Left lung (tissue), 10 donors: Measurements from ENCODE around the gene ARHGAP28. TPM values are rescaled to one million over a fixed set of nuclear protein-coding genes. Genes with fewer than 3 reads are reported as not detected.

ENCODE experiments used
- ATAC-seq: fragments of 200-7000 bp; cut with Tn5 transposase; one replicate; pipeline ENCODE4 v1.9.1; 2020; ENCODE audit warnings: moderate library complexity
- DNase-seq, 4 donors: peaks; one replicate each; pipeline ENCODE4 v3.0.0-alpha.2; 2013 to 2020
- H3K27ac ChIP-seq, 2 donors: fragments of 200-600 bp; sonication (generic) in 1 of 2; one replicate each; pipeline versions ENCODE4 v1.5.0 to v1.8.0; 2020 to 2021
- H3K27me3 ChIP-seq, 2 donors: fragments of 200-600 bp; sonication (generic) in 1 of 2; one replicate each; pipeline versions ENCODE4 v1.5.0 to v1.8.0; 2020 to 2021
- H3K36me3 ChIP-seq, 2 donors: fragments of 200-600 bp; sonication (generic) in 1 of 2; one replicate each; pipeline versions ENCODE4 v1.5.0 to v1.8.0; 2020 to 2021
- H3K4me1 ChIP-seq, 2 donors: fragments of 200-600 bp; one replicate each; pipeline ENCODE4 v1.8.0; 2021
- H3K4me3 ChIP-seq, 2 donors: fragments of 200-600 bp; sonication (generic) in 1 of 2; one replicate each; pipeline versions ENCODE4 v1.5.0 to v1.8.0; 2020 to 2021; ENCODE audit warnings: mild to moderate bottlenecking in 1 of 2
- H3K9me3 ChIP-seq, 2 donors: fragments of 200-600 bp; sonication (generic) in 1 of 2; one replicate each; pipeline versions ENCODE4 v1.5.0 to v1.8.0; 2020 to 2021
- intact Hi-C, 2 donors: fragments of 100-400 bp; cut with DNase I; formaldehyde crosslinking; loops; one replicate each; pipeline versions ENCODE4 v1.11.2 to v1.14.2; 2022
- polyA plus RNA-seq, 6 donors: library from polyadenylated mRNA; unstranded; fragments of 120-200 nt; gene quantifications; one replicate each; pipeline ENCODE4 v1.2.1, GENCODE V29; 2013; ENCODE audit not compliant: insufficient read length in 6 of 6
- total RNA-seq, 2 donors: library from RNA; stranded (reverse); fragmentation: NEBNext Ultra II Directional; extraction: Animal tissue kit (Norgen Biotek cat#: 25700); gene quantifications; one replicate each; pipeline ENCODE4 v1.2.1, GENCODE V29; 2021
- TF ChIP-seq, protein P1 (sequence below), 2 donors: fragments of 200-600 bp; sonication (generic) in 1 of 2; IDR thresholded peaks; one replicate each; pipeline versions ENCODE4 v1.5.0 to v1.8.0; 2021; ENCODE audit warnings: antibody characterized with exemption in 2 of 2
- donor health status: DM: no; HTN: yes; CAD: no.
- donor health status: DM: no; HTN: no; CAD: no.

Gene ARHGAP28
- total and polyA plus RNA-seq, 8 donors, result 16.6 to 262 (median 208) TPM

DNA sequence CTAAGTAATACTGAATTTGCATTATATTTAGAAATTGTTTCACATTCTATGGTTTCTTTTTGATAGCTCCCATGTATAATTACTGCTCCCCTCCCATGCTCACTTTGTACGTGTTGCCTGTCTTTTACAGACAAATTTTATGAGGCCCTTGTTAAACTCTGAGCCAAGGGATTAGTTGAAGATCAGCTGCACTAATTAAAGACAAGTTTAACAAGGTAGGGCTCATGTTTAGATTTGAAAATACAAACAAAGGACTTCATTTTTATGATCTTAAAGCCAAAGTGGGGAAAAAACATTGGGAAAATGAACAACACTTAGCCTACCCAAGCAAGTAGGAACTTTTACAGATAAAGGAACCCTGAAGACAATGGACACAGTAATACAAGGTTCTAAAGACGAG is 46.2 kb downstream of the ARHGAP28 start:
- intact Hi-C loops, result no loop called here
- Histone ChIP-seq H3K9me3 (no peaks in the 10 kb centered on the region), H3K4me1 (no peaks in the 10 kb centered on the region), H3K4me3 (no peak overlapping the region), H3K27me3 (no peaks in the 10 kb centered on the region), H3K36me3 (no peaks in the 10 kb centered on the region), H3K27ac (no peak overlapping the region)
- ATAC-seq, result no peak
- no peak for DNase-seq
- TF ChIP-seq, protein P1, sequence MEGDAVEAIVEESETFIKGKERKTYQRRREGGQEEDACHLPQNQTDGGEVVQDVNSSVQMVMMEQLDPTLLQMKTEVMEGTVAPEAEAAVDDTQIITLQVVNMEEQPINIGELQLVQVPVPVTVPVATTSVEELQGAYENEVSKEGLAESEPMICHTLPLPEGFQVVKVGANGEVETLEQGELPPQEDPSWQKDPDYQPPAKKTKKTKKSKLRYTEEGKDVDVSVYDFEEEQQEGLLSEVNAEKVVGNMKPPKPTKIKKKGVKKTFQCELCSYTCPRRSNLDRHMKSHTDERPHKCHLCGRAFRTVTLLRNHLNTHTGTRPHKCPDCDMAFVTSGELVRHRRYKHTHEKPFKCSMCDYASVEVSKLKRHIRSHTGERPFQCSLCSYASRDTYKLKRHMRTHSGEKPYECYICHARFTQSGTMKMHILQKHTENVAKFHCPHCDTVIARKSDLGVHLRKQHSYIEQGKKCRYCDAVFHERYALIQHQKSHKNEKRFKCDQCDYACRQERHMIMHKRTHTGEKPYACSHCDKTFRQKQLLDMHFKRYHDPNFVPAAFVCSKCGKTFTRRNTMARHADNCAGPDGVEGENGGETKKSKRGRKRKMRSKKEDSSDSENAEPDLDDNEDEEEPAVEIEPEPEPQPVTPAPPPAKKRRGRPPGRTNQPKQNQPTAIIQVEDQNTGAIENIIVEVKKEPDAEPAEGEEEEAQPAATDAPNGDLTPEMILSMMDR (IDR thresholded peaks at IDR 0.05), result no peak

DNA sequence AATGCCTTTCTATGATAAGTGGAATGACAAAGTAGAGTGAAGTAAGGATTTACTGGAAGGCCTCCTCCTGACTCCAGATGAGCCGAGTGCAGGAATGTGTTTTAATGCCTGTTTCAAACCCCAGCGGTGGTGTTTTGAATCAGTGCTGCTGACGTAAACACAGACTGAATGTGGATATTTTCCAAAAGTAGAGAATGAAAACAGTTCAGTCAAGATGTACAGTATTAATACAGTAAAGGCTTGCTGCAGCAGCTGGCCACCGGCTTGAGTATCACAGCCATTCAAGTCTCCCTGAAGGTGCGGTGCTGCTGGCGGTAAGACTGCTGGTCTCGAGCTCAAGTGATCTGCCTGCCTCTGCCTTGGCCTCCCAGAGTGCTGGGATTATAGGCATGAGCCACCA is 46.7 kb downstream of the ARHGAP28 start:
- Histone ChIP-seq H3K4me1 (no peaks in the 10 kb centered on the region), H3K27ac (no peak overlapping the region), H3K4me3 (no peak overlapping the region), H3K27me3 (no peaks in the 10 kb centered on the region), H3K9me3 (no peaks in the 10 kb centered on the region), H3K36me3 (no peaks in the 10 kb centered on the region)
- intact Hi-C loops, result no loop called here
- TF ChIP-seq, protein P1 (IDR thresholded peaks at IDR 0.05), result no peak
- ATAC-seq (peak; percentile 49), DNase-seq (peak in 1 of 4 donors; percentile 56)

DNA sequence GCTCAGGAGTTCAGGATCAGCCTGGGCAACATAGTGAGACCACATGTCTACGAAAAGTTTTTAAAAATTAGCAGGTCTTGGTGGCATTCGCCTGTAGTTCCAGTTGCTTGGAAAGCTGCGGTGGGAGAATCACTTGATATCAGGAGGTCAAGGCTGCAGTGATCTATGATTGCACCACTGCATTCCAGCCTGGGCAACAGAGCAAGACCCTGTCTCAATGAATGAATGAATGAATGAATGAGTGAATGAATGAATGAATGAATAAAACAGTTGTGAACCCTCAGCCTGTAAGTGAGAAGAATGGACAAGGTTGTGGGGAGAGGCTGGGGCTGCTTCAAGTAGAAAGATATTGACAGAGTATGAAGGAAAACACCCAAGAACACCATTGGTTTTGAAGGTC is 48.0 kb downstream of the ARHGAP28 start:
- Histone ChIP-seq H3K36me3 (no peaks in the 10 kb centered on the region), H3K27me3 (no peaks in the 10 kb centered on the region), H3K9me3 (no peaks in the 10 kb centered on the region), H3K27ac (no peak overlapping the region), H3K4me3 (no peak overlapping the region), H3K4me1 (peaks cover 0 to 10% of the 10 kb centered on the region in 2 donors)
- ATAC-seq (no peak), DNase-seq (no peak)
- intact Hi-C loops, result no loop called here
- TF ChIP-seq, protein P1 (IDR thresholded peaks at IDR 0.05), result no peak

- TF ChIP-seq, protein P1 (IDR thresholded peaks at IDR 0.05), result no peak
- Histone ChIP-seq H3K27ac (no peak overlapping the region), H3K9me3 (peaks cover 0 to 1% of the 10 kb centered on the region in 2 donors), H3K4me3 (no peak overlapping the region), H3K27me3 (no peaks in the 10 kb centered on the region), H3K4me1 (peaks cover 0 to 10% of the 10 kb centered on the region in 2 donors), H3K36me3 (no peaks in the 10 kb centered on the region)
- ATAC-seq (no peak), DNase-seq (no peak)
- intact Hi-C loops, result no loop called here
Observed at GRCh38 chr18:6778459-6779247, 49.1 kb downstream of the ARHGAP28 start.

DNA sequence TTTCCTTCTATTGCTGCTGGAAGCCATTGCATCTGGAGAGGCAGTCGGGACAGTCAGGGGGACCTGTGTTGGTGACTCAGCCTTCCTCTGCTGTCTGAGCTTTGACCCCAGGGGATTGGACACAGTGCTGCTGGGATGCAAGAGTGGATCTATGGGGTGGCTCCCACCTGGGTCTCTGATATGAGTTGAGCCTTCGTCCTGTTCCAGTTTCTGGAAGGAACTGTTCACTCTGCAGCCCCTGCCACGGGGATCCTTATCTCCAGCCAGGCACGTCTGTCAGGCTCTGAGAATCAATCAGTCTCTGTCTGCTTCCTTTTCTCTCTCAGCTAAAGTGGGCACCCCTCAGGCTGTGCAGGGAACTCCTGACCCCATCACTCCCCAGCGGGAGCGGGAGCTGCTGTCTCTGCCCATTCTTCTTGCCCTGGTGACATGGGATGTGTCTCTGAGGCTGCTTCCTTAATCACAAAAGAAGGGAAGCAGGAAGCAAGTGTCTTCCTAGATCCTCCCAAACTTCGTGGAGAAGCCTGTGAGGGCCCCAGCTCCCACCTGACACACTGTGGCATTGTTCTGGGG is 51.7 kb downstream of the ARHGAP28 start:
- TF ChIP-seq, protein P1 (IDR thresholded peaks at IDR 0.05), result no peak
- H3K9me3 ChIP-seq, result peaks cover 0 to 3% of the 10 kb centered on the region in 2 donors
- no peak overlapping the region for H3K4me3 ChIP-seq
- no peaks in the 10 kb centered on the region for H3K27me3 ChIP-seq
- ATAC-seq (peak; percentile 20), DNase-seq (no peak)
- H3K4me1 ChIP-seq, result peaks cover 0 to 10% of the 10 kb centered on the region in 2 donors
- intact Hi-C loops, result no loop called here
- peak overlapping the region; percentile 49 to 50 for H3K27ac ChIP-seq
- no peaks in the 10 kb centered on the region for H3K36me3 ChIP-seq
